ENCODE measurements around the gene PQBP1.
"Not testable (repeated sequence)": the region's sequence is repeated elsewhere in the genome, so short reads cannot be mapped to it uniquely, and the experiment has no call there.

The PQBP1 gene, protein sequence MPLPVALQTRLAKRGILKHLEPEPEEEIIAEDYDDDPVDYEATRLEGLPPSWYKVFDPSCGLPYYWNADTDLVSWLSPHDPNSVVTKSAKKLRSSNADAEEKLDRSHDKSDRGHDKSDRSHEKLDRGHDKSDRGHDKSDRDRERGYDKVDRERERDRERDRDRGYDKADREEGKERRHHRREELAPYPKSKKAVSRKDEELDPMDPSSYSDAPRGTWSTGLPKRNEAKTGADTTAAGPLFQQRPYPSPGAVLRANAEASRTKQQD

DNA sequence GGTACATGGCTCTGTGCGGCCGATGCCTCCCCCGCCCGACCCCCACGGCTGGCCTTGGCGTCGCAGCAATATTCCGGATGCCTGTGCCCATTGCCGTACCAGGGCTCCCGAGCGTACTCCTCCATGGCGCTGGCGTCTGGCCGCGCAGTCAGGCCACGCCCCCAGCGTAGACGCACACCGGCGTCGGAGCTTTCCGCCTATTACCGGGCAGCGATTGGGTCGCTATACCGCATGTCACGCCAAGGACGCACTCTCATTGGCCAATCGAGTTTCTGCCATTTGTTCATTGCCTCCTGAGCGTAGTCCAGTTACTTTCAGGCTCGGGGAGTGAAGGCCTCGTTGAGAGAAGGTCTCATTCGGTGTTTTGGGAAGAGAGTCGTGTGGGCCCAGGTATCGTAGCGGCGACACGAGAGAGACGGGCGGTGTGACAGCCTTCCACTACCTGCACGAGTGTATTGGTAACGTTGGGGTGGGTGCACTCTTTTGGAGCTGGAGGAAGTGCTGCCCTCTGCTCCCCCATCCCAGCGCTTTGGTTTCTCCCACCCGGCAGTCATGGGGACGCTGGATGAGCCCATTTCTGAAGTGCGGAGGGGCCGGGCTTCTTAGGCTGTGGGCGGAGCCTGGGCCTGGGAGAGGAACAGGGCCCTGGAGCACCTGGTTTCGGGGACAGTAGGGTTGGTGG, at the start of gene PQBP1, which contains the start of gene TIMM17B:
Gene PQBP1 (plus strand): TSS at position 306 of the 682 bp plus-strand sequence. CDS start 580 bp downstream, outside the sequence.
Gene TIMM17B (minus strand): TSS at position 144 of the 682 bp plus-strand sequence. CDS start 19 bp downstream, at position 125.
- H3K4me3 ChIP-seq (ENCODE audit: low read depth, low read length) = peak within 1 kb of the TSS; percentile 77
- TF ChIP-seq, protein P1, sequence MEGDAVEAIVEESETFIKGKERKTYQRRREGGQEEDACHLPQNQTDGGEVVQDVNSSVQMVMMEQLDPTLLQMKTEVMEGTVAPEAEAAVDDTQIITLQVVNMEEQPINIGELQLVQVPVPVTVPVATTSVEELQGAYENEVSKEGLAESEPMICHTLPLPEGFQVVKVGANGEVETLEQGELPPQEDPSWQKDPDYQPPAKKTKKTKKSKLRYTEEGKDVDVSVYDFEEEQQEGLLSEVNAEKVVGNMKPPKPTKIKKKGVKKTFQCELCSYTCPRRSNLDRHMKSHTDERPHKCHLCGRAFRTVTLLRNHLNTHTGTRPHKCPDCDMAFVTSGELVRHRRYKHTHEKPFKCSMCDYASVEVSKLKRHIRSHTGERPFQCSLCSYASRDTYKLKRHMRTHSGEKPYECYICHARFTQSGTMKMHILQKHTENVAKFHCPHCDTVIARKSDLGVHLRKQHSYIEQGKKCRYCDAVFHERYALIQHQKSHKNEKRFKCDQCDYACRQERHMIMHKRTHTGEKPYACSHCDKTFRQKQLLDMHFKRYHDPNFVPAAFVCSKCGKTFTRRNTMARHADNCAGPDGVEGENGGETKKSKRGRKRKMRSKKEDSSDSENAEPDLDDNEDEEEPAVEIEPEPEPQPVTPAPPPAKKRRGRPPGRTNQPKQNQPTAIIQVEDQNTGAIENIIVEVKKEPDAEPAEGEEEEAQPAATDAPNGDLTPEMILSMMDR (IDR thresholded peaks at IDR 0.05; ENCODE audit: low read depth, low read length, missing control alignments) = no peak
- in situ Hi-C loops (cut with HindIII; ENCODE audit: low sequenced_read_pairs) = no loop called here
- DNase-seq (ENCODE audit: low read depth) = peak; percentile 92

DNA sequence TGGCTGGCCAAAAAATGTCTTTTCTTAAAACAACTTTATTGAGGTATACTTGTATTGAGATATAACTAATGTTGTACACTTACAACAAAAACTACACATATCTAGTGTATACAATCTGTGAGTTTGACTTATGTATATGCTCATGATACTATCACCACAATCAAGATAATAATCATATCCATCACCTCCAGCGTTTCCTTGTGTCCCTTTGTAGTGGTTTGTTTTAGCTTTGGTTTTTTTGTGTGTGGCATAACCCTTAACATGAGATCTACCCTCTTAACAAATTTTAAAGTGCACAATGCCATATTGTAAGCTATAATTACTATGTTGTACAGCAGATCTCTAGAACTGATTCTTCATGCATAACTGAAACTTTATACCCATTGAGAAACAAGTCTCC, 48.9 kb upstream of the PQBP1 start:
- no peak for DNase-seq (ENCODE audit: low read depth)
- TF ChIP-seq, protein P1 (IDR thresholded peaks at IDR 0.05; ENCODE audit: low read depth, low read length, missing control alignments) = no peak
- in situ Hi-C loops (cut with HindIII; ENCODE audit: low sequenced_read_pairs) = no loop called here
- no peak overlapping the region for H3K4me3 ChIP-seq (ENCODE audit: low read depth, low read length)

- in situ Hi-C loops (cut with HindIII; ENCODE audit: low sequenced_read_pairs) = no loop called here
- no peak overlapping the region for H3K4me3 ChIP-seq (ENCODE audit: low read depth, low read length)
- DNase-seq (ENCODE audit: low read depth) = no peak
- TF ChIP-seq, protein P1 (IDR thresholded peaks at IDR 0.05; ENCODE audit: low read depth, low read length, missing control alignments) = no peak
These were observed 44.9 kb upstream of the PQBP1 start for GRCh38 chrX:48852857-48853256.

DNA sequence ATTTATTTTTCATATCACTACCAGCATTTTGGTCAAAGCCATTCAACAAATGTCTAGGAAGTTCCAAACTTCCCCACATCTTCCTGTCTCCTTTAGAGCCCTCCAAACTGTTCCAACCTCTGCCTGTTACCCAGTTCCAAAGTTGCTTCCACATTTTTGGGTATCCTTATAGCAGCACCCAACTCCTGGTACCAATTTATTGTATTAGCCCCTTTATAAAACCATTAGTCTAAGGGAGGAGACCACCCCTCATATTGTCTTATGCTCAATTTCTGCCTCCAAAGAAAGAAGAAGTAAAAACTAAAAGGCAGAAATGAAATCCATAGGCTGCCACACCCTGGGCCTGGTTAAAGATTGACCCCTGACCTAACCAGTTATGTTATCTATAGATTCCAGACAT, 44.2 kb upstream of the PQBP1 start:
- in situ Hi-C loops (cut with HindIII; ENCODE audit: low sequenced_read_pairs); H3K4me3 ChIP-seq (ENCODE audit: low read depth, low read length); DNase-seq (ENCODE audit: low read depth): not testable (repeated sequence)

DNA sequence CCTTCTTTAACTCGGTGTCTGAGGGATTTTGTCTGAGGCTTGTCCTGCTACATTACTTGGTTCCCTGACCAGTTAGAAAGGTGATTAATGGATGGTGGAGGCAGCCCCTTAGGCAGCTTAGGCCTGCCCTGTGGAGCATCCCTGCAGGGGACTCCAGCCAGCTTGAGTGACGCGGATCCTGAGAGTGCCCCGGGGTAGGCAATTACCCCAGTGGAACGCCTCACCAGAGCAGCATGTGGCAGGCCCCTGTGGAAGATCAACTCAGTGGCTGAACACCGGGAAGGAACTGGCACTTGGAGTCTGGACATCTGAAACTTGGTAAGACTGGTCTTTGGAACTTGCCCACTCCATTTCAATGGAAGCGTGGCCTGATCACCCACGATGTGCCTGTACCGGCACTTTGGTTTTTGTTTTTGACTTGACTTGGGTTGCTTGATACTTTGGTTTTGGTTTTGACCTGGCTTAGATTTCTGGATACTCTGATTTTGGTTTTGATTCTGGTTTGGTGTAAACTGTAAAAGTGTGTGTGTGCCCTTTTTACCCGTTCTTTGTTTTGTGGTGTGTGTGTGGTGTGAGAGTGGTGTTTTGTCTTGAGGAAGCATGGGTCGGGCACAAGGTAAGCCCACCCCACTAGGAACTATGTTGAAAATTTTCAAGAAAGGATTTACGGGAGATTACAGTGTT, 43.5 kb upstream of the PQBP1 start:
- in situ Hi-C loops (cut with HindIII; ENCODE audit: low sequenced_read_pairs); H3K4me3 ChIP-seq (ENCODE audit: low read depth, low read length); DNase-seq (ENCODE audit: low read depth): not testable (repeated sequence)

DNA sequence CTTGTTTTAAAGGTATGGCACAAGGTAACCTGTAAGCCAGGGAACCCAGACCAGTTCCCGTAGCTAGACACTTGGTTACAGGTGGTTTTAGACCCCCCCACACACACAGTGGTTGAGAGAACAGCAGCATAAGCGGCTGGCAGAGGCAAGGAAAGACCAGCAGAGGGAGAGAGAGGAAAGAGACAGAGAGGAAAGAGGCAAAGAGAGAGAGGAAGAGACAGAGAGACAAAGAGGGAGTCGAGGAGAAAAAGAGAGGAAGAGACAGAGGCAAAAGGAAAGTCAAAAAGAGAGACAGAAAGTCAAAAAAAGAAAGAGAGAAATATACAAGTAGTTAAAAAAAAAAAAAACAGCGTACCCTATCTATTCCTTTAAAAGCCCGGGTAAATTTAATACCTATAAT, 42.8 kb upstream of the PQBP1 start:
- no peak for DNase-seq (ENCODE audit: low read depth)
- no peak overlapping the region for H3K4me3 ChIP-seq (ENCODE audit: low read depth, low read length)
- in situ Hi-C loops (cut with HindIII; ENCODE audit: low sequenced_read_pairs) = no loop called here
- TF ChIP-seq, protein P1 (IDR thresholded peaks at IDR 0.05; ENCODE audit: low read depth, low read length, missing control alignments) = peak; percentile 42

- H3K4me3 ChIP-seq (ENCODE audit: low read depth, low read length) = no peak overlapping the region
- in situ Hi-C loops (cut with HindIII; ENCODE audit: low sequenced_read_pairs) = no loop called here
- peak; percentile 23 for DNase-seq (ENCODE audit: low read depth)
- TF ChIP-seq, protein P1 (IDR thresholded peaks at IDR 0.05; ENCODE audit: low read depth, low read length, missing control alignments) = no peak
These were observed 33.5 kb upstream of the PQBP1 start for GRCh38 chrX:48864210-48864609.

- DNase-seq (ENCODE audit: low read depth); in situ Hi-C loops (cut with HindIII; ENCODE audit: low sequenced_read_pairs); H3K4me3 ChIP-seq (ENCODE audit: low read depth, low read length): not testable (repeated sequence)
These were observed 25.7 kb upstream of the PQBP1 start for GRCh38 chrX:48872017-48872416.

GRCh38 chrX:48876944-48877343, 20.8 kb upstream of the PQBP1 start:
- DNase-seq (ENCODE audit: low read depth); in situ Hi-C loops (cut with HindIII; ENCODE audit: low sequenced_read_pairs); H3K4me3 ChIP-seq (ENCODE audit: low read depth, low read length): not testable (repeated sequence)

Data from astrocyte of the cerebellum (primary cell).